HG02840 (cell line): ENCODE data around the gene PAOX.
"Not testable (repeated sequence)": the region's sequence is repeated elsewhere in the genome, so short reads cannot be mapped to it uniquely, and the experiment has no call there.

ENCODE experiments used
- ATAC-seq: cut with Tn5 transposase; IDR thresholded peaks from one replicate; pipeline ENCODE4 v1.9.1; 2021; ENCODE audit warnings: mild to moderate bottlenecking, moderate library complexity, moderate number of reproducible peaks; ENCODE audit not compliant: unreplicated experiment, low FRiP score

Gene PAOX

DNA sequence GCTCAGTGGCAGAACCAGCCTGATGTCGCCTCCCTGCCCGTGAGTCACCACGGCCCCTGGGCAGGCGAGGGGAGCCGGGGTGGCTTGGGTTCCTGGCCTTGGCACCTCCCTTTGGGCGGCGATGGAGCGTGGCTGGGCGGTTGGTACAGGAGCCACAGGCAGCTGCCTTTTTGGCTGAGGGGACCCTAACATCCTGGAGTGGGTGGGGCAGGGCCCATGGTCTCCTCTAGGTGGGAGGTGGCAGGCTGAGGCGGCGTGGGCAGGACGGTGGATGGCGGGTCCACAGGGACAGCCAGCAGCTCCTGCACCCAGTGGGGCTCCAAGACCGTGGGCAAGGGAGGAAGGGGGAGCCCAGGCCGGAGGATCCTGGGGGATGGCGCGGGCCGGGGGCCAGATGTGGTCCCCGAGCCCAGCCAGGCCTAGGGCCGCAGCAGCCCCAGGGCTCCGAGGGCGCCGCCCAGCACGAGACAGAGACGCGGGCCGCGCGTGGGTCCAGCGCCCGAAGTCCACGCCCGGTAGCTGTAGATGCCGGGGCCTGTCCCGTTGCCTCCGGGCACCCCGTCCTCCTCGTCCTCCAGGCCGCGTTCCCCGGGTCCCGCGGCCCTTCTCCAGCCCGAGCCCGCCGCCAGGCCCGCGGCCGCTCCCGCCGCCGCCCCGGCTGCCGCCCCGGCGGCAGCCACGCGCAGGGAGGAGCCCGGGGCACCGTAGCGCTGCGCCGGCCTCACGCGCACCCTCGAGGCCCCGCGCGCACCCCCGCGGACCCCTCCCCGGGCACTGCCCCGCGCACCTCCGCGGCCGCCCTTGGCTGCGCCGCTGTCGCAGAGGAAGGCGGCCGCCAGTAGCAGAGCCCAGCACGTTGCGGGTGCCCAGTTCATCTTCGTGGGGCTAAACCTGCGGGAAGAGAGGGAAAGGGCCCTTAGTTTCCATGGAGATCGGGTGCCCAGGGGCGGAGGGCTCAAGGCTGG, 44.0 kb downstream of the PAOX start:
- ATAC-seq: no peak

DNA sequence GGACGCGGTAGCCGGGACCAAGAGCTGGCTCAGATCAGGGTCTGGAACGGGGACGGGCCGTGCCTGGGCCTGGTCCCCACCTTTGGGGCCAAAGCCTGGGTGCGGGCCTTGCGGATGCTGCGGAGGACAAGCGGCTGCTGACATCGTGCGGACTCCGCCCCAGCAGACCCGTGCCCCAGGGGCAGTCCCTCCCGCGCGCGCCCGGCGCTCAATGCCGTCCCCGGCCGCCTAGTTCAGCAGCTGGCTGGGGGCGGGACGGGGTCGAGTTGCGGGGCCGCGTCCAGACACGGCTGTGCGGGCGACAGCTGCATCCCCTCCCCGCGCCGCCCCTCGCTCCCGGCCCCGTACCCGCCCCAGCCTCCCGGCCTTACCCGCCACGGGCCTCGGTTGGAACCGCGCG, 45.0 kb downstream of the PAOX start:
- not testable (repeated sequence) for ATAC-seq

DNA sequence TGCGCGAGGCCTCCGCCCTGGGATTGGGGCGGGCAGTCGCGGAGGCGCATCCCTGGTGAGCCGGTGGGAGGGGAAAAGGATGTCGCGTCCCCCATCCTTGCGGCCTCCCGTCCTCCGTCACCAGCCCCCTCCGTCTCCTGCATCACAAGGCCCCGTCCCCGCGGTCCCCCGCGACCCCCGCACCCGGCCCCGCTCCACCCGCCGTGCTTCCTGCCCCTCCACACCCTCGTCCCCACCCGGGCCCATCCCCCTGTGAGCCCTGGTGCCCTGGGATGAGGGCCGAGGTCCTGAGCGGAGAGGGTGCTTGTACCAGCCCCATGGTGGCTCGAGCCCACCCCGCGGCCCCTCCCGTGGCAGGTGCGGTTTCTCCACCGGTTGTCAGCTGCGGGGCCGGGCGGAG, 45.5 kb downstream of the PAOX start, which contains the start of gene SPRN:
TSS of gene SPRN (minus strand) at position 25 of the 400 bp plus-strand sequence. CDS start 944 bp downstream, outside the sequence.
- ATAC-seq: not testable (repeated sequence)

DNA sequence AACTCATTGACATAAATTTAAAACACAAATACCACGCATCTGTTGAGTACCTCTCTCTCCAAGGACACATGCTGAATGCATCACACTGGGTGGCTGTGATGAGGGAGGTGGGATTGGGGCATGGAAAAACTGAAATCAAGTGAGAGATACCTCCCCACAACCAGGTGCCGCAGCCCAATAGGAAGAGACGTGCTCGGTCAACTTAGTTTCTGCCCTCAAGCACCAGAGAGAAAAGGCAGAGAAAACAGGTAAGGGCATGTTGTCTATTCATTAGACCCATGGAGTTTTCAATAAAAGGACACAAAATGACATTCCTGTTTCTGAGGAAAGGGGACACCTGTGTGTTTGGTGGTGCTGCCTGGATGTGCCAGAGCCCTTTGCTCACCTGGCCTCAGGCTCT, 50.5 kb downstream of the PAOX start:
- ATAC-seq: not testable (repeated sequence)

DNA sequence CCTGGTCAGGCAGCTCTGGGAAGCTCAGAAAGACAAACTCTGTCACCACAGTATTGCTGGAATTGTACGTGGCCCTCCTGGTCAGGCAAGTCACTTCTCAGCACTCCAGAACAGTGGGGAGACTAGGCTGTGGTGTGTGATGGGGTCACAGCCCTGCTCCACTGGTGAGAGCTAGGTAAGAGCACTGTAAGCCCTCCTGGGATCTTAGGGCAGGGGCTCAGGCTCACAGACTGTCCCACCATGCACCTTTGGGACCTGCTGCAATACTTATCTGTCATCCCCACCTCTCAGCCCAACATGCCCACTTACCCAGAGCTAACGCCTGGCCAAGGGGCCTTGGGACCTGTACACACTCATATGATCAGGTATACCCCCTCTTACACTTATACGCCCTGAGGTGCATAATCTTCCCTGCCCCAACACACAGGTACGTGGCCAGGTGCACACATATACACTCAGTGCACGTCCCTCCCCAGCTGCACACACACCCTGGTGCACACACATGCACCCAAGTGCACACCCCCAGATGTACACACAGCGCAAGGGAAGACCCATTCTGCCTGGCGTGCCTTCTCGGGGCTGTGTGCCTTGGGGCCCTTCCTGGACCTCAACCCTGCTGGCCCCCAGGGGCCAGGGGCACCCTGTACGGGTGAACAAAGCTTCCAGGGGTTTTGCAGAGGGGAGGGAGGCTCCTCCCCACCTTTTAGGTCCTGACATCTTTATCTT, 53.0 kb downstream of the PAOX start:
- ATAC-seq: not testable (repeated sequence)

DNA sequence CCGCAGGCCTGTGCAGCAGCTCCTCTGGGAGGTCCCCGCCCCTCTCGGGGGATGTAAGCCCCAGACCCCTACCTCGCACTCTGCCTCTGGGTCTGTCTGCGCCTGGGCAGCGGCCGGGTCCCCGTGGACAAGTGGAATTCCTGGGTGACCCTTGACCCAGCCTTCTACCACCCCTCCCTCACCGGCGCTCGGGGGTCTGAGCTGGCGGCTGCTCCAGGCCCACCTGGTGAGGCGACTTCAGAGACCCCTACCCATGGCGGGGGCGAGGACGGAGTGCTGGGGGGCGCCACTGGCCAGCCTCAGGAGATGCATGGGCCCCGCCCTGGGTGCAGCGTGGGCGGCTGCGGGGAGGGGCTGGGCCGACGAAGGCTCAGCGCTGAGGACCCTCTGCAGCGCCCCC, 53.7 kb downstream of the PAOX start:
- not testable (repeated sequence) for ATAC-seq

DNA sequence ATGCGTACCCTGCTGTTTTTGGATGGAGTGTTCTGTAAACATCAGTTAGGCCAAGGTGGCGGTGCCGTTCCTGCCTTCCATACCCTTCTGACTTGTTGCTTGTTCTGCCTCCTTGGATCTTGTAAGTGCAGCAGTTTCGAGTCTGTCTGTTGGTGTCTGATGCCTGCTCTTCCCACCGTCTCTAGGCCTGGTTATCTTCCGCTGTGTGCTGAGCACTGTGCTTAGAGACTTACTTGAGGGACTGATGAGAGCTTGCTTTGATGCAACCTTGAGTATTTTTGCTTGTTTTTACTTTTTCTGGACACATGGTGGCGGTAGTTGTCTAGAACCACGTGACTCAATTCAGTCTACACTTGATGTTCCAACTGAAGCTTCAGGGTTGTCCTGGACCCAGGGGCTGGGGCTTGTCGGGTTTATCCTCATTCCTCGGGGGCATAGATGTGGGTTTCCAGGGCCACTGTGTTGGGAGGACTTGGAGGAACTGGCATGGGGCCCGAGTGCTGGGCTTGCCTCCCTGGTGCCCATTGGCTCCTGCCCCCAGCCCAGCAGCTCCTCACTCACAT, 59.7 kb downstream of the PAOX start:
- ATAC-seq: no peak

DNA sequence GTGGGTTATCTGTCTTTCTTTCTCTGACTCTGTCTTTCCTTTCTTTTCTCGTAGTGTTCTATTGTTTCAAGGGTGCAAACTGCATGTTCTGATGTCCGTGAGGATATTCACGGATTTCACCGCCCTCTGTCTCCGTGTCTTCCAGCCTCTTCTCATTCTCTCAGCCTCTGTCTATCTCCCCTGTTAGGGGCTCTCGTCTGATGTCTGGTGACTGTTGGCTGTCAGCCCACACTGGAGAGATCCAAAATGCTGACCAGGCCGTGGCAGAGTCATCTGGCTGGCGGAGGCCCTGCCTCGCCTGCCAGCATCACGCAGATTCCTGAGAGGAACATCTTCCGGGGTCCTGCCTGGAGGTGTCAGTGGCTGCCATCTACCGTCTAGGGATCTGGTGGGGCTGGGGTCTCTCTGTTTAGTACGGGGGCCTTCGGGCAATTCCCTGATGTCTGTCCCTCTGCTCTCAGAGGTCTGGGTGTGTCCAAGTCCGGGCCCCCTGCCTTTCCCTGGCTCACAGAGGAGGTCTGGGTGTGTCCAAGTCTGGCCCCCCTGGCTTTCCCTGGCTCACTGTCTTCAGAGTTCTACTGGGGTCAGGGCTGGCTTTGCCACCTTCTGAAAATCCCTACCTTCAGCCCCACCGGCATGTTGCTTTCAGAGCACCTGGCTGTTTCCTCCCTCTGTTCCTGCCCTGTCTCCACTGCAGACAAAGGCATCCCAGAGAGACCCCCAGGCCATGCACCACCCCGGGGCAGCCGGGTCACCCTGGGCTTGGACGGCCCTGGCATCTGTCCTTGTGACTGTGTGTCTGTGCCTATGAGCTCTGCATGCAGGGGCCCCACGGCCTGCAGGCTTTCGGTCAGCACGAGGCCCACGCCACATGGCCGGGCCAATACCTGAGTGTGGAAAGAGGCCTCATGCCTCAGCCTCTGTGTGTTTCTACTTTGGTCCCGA, 60.7 kb downstream of the PAOX start:
- ATAC-seq: no peak

DNA sequence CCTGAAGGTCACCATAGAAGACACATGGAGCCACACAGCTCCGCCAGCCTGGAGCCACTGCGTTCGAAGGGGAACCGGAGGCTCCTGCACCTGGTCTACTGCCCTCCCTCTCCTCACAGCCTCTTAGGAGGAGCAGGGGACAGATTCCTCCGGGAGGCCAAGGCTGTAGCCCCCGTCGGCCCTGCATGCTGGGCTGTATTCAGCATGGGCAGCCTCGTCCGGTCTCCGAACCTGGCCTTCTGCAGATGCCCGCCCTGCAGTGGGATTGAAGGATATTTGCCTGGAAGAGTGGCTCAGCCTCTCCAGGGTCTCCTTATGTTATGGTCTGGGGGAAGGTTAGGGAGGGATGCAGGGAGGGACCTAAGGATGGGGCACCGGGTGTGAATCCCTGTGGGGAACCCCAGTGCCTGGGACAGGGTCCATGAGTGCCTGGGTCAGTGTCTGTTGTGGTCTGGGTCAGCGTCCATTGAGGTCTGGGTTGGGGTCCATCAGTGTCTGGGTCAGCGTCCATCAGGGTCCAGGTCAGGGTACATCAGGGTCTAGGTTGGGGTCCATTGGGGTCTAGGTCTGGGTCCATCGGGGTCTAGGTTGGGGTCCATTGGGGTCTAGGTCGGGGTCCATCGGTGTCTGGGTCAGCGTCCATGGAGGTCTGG, 61.7 kb downstream of the PAOX start:
- no peak for ATAC-seq
